HEK293T (cell line): ENCODE results near the gene NPAS4.

ENCODE experiments used
- CTCF ChIA-PET: fragments of 350-600 bp; formaldehyde crosslinking; extraction: SDS; loops from one replicate; lab custom pipeline; 2021; ENCODE audit warnings: antibody characterized with exemption, inconsistent platforms; lab: Yijun Ruan, JAX
- POLR2A ChIA-PET: fragments of 350-600 bp; formaldehyde crosslinking; extraction: SDS; loops from one replicate; lab custom pipeline; 2020; ENCODE audit warnings: antibody characterized with exemption, inconsistent platforms; lab: Yijun Ruan, JAX
- DNase-seq: peaks from one replicate; pipeline ENCODE4 v3.0.0; 2012; ENCODE audit warnings: mixed read lengths; ENCODE audit errors: extremely low spot score
- ARNT ChIP-seq: fragments of 450-650 bp; IDR thresholded peaks from 2 replicates; pipeline ENCODE4 v1.6.1; 2017; ENCODE audit warnings: mild to moderate bottlenecking
- BHLHE40 ChIP-seq: fragments of 450-650 bp; IDR thresholded peaks from 2 replicates; pipeline ENCODE4 v1.6.1; 2016; ENCODE audit warnings: mild to moderate bottlenecking, moderate library complexity, borderline replicate concordance
- CTBP1 ChIP-seq: fragments of 450-650 bp; IDR thresholded peaks from 2 replicates; pipeline ENCODE4 v1.6.1; 2016; ENCODE audit warnings: borderline replicate concordance
- ELF4 ChIP-seq: fragments of 450-650 bp; IDR thresholded peaks from 2 replicates; pipeline ENCODE4 v1.6.1; 2017; ENCODE audit warnings: antibody characterized with exemption
- FOXA1 ChIP-seq: fragments of 450-650 bp; IDR thresholded peaks from 2 replicates; pipeline ENCODE4 v1.6.1; 2016; ENCODE audit warnings: mild to moderate bottlenecking
- FOXK2 ChIP-seq: fragments of 450-650 bp; IDR thresholded peaks from 2 replicates; pipeline ENCODE4 v1.6.1; 2016; ENCODE audit warnings: mild to moderate bottlenecking
- FOXM1 ChIP-seq: fragments of 450-650 bp; IDR thresholded peaks from 2 replicates; pipeline ENCODE4 v1.6.1; 2017; ENCODE audit warnings: mild to moderate bottlenecking, borderline replicate concordance
- HDGF ChIP-seq: fragments of 450-650 bp; IDR thresholded peaks from 2 replicates; pipeline ENCODE4 v1.6.1; 2017; ENCODE audit warnings: antibody characterized with exemption, borderline replicate concordance
- L3MBTL2 ChIP-seq: fragments of 450-650 bp; conservative IDR thresholded peaks from 2 replicates; pipeline ENCODE4 v1.6.1; 2016; ENCODE audit warnings: mild to moderate bottlenecking
- LEF1 ChIP-seq: fragments of 450-650 bp; IDR thresholded peaks from 2 replicates; pipeline ENCODE4 v1.6.1; 2017; ENCODE audit warnings: mild to moderate bottlenecking, borderline replicate concordance
- NFRKB ChIP-seq: fragments of 450-650 bp; IDR thresholded peaks from 2 replicates; pipeline ENCODE4 v1.6.1; 2016; ENCODE audit warnings: mild to moderate bottlenecking, moderate library complexity
- SP1 ChIP-seq: fragments of 450-650 bp; IDR thresholded peaks from 2 replicates; pipeline ENCODE4 v1.6.1; 2017
- SUZ12 ChIP-seq: fragments of 450-650 bp; IDR thresholded peaks from 2 replicates; pipeline ENCODE4 v1.6.1; 2016; ENCODE audit warnings: mild to moderate bottlenecking
- TARDBP ChIP-seq: fragments of 450-650 bp; IDR thresholded peaks from 2 replicates; pipeline ENCODE4 v1.6.1; 2016
- ZNF384 ChIP-seq: fragments of 450-650 bp; IDR thresholded peaks from 2 replicates; pipeline ENCODE4 v1.6.1; 2016
- TF ChIP-seq, protein P1 (sequence below): fragments of 450-650 bp; IDR thresholded peaks from 2 replicates; pipeline ENCODE4 v1.6.1; 2016

The NPAS4 gene

DNA sequence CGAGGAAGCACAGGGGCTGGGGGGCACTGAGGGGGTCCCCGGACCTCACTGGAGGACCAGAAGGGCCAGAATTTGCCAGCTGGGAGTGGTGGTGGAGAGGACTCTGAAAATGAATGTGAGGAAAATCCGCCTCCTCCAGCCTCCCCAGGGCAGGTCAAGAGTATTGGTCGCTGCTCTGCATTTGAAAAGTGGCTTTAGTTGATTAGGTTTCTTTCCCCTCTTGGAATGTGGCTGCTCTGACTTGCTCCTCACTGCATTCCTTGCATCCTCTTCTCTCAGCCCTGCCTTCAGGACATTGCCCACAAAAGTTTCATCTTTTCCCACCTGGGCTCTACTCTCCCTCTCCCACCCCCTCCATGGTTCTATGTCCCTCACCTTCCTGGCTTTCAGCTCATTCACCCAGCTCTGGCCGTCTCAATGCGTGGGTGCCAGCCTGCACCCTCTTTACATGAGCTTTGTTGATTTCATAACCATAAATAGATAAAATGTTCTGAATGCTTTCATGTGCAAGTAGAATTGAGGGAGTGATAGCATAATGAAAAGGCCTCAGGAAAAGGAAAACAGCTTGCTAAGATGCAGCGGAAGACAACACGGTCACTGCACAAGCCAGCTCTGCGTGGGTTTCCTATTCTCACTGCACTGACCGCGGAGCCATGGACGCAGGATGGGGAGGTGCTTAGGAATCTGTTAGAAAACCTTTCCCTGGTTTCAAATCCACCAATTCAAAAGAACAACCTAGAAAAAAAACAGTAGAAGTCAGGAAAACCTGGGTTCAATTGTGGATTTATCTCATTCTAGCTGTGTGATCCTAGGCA is 6.5 kb upstream of the NPAS4 start:
- no peak for TF ChIP-seq FOXK2
- no peak for TF ChIP-seq LEF1
- TF ChIP-seq FOXM1 = no peak
- no peak for TF ChIP-seq FOXA1
- no peak for TF ChIP-seq ARNT
- no peak for TF ChIP-seq L3MBTL2
- TF ChIP-seq ELF4 = no peak
- TF ChIP-seq CTBP1 = no peak
- no peak for TF ChIP-seq SP1
- TF ChIP-seq ZNF384 = no peak
- TF ChIP-seq, protein P1, sequence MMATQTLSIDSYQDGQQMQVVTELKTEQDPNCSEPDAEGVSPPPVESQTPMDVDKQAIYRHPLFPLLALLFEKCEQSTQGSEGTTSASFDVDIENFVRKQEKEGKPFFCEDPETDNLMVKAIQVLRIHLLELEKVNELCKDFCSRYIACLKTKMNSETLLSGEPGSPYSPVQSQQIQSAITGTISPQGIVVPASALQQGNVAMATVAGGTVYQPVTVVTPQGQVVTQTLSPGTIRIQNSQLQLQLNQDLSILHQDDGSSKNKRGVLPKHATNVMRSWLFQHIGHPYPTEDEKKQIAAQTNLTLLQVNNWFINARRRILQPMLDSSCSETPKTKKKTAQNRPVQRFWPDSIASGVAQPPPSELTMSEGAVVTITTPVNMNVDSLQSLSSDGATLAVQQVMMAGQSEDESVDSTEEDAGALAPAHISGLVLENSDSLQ = no peak
- TF ChIP-seq HDGF = no peak
- TF ChIP-seq BHLHE40 = no peak
- ChIA-PET POLR2A (no interaction called here), CTCF (no interaction called here)
- DNase-seq = no peak

DNA sequence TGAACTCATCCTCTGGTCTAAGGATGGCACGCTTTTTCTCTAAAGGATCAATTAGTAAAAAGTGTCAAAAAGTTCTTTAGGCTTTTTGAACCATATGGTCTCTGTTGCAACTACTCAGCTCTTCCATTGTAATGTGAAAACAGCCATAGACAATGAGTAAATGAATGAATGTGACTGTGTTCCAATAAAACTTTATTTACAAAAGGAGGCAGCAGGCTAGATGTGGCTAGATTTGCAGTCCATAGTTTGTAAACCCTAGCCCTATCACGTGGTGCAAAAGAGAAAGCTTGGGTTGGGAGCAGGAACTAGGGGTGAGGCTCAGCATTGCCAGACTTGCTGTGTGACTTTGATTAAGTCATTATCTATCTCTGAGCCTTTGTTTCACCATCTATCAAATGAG is 5.4 kb upstream of the NPAS4 start:
- CTCF ChIA-PET = no interaction called here
- POLR2A ChIA-PET = no interaction called here
- TF ChIP-seq HDGF (no peak), SUZ12 (no peak), FOXA1 (no peak), ZNF384 (no peak), TARDBP (no peak), FOXM1 (no peak), ARNT (no peak), BHLHE40 (no peak), FOXK2 (no peak), L3MBTL2 (no peak), NFRKB (no peak), LEF1 (no peak), SP1 (no peak), CTBP1 (no peak), ELF4 (no peak)
- TF ChIP-seq, protein P1 = no peak
- no peak for DNase-seq

DNA sequence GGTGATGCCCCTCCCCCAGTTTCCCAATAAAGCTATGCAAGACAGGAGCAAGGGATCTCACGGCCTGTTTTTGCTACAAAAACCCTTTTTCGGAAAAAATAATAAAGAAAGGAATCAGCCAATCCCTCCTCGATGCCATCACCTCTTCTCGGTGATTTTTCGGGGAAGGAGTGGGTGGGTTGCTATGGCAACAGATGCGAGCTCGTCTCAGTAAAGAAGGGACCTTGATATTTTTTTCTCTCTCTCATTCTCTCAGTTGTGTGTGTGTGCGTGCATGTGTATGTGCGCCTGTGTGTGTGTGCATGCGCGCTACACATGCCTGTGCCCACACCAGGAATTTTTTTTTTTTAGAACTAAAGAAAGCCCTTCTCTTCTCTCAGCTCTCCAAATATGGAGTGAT is 3.8 kb upstream of the NPAS4 start:
- DNase-seq = no peak
- ChIA-PET POLR2A (no interaction called here), CTCF (interaction anchor here (0.6 to 0.8 kb wide), 2 partner anchors 12 to 350 kb away, joined by 3 read pairs; no protein-coding TSS in a partner anchor)
- no peak for TF ChIP-seq LEF1
- TF ChIP-seq SP1 = no peak
- no peak for TF ChIP-seq FOXM1
- TF ChIP-seq SUZ12 = no peak
- TF ChIP-seq CTBP1 = no peak
- no peak for TF ChIP-seq TARDBP
- TF ChIP-seq L3MBTL2 = no peak
- no peak for TF ChIP-seq FOXA1
- TF ChIP-seq, protein P1 = no peak
- no peak for TF ChIP-seq ELF4
- TF ChIP-seq FOXK2 = no peak
- TF ChIP-seq NFRKB = no peak
- TF ChIP-seq BHLHE40 = no peak
- no peak for TF ChIP-seq ARNT

DNA sequence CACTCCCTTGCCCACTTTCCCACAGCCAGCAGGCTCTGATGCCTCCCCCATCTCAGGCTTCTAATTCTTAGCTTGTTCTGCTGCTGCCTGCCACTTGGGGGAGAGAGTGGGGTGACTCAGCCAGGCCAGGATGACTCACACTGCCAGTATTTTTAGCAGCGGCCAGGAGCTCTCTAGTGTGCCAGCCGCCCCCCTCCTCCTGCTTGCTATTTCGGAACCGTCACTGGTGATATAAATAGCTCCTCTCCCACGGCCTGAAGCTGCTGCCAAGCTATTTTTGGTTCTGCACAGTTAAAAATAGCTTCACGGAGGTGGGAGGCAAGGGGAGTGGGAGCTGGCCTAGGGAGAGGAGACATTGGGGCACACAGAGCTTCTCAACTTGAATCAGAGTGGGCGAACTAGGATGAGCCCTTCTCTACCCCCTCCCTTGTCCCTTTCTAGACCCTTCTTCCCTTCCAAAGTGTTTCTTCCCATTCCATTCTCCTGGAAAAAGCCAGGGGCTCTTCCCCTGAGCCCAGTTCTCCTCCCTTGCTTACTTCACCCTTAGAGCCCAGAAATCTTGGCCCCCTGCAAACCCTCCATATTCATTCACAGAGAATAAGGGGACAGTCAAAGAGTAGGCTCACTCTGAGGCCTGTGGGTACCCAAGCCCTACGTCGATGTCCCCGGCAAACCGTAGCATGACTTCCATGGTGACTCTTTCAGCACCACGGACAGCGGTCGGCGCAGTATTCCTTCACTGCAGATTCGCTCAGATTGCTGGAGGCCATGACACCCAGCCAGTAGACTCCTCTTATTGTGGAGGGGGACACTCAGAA is 2.5 kb upstream of the NPAS4 start:
- ChIA-PET POLR2A (interaction anchor here (0.8 kb wide), 1 partner anchor 198 kb away, joined by 3 read pairs; the partner anchor contains the start of gene RBM14), CTCF (interaction anchor here (0.6 to 1.3 kb wide), 9 partner anchors 11 to 261 kb away, joined by 3 to 10 read pairs (median 4); partner anchors contain the start of gene MRPL11)
- DNase-seq = peak; percentile 59
- no peak for TF ChIP-seq FOXM1

DNA sequence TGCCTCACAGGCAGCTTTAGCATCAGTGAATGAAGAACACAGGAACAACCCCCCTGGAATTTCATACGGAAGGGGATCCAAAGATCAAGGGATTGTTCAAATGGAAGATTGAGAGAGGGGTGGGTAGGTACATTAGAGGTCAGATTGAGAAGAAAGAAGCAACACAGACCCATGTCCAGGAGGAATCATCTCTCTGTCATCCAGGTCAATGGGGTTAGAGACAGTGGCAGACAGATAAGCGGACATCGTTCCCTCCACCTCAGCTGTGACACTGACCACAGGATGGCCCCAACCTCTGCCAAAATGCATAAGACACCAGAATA is 1.9 kb upstream of the NPAS4 start:
- TF ChIP-seq ARNT (no peak), L3MBTL2 (no peak), FOXK2 (no peak), CTBP1 (no peak), SP1 (no peak), TARDBP (no peak), ZNF384 (no peak), NFRKB (no peak)
- CTCF ChIA-PET = interaction anchor here (1.3 kb wide), 1 partner anchor 20 kb away, joined by 7 read pairs; the partner anchor contains the start of gene MRPL11
- DNase-seq = no peak
- POLR2A ChIA-PET = no interaction called here

DNA sequence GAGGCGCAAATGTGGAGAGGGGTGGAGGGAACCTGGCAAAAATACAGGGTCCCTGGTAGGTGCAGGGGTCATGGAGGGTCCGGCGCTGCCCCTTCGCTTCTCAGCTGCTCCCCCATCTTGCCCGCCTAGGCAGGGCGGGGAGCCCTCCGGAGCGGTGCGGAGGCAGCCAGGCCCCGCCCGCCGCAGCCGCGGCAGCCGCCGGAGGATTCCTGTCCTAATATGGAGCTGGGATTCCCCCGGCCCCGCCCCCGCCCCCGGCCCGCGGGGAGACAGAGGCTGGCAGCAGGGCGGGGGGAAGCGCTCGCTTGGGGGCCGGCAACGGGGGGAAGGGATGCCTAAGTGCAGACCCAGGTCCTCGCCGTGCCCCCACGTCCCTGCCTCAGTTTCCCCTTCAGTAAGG is 1.0 kb upstream of the NPAS4 start:
- ChIA-PET POLR2A (interaction anchor here (1.2 kb wide), 1 partner anchor 9 kb away, joined by 3 read pairs; no protein-coding TSS in a partner anchor), CTCF (no interaction called here)
- TF ChIP-seq FOXK2 (no peak), FOXA1 (no peak), SUZ12 (no peak), SP1 (no peak), ZNF384 (no peak), FOXM1 (no peak), ELF4 (no peak), ARNT (no peak), LEF1 (no peak), TARDBP (no peak), BHLHE40 (no peak), NFRKB (no peak)
- TF ChIP-seq, protein P1 = no peak
- DNase-seq = no peak
